ENCODE measurements around the gene NOL8.

Gene NOL8

GRCh38 chr9:92315456-92315855 is 9.7 kb downstream of the NOL8 start:
- Histone ChIP-seq H3K27me3 (ENCODE audit: insufficient read depth, low read length, poor library complexity) (no peaks in the 10 kb centered on the region), H2AFZ (ENCODE audit: low read depth, low read length) (no peak overlapping the region), H4K20me1 (ENCODE audit: insufficient read depth, low read length) (no peaks in the 10 kb centered on the region), H3K9ac (ENCODE audit: low read depth, low read length) (no peak overlapping the region), H3K4me1 (ENCODE audit: insufficient read depth, low read length) (no peaks in the 10 kb centered on the region), H3K27ac (ENCODE audit: low read length) (no peak overlapping the region), H3K4me3 (ENCODE audit: low read depth in 1 of 2, low read length in 2 of 2) (no peak overlapping the region), H3K9me3 (ENCODE audit: insufficient read depth, low read length, severe bottlenecking) (no peaks in the 10 kb centered on the region), H3K79me2 (ENCODE audit: insufficient read depth, low read length) (peaks cover 6% of the 10 kb centered on the region; the same call in 1 of the 2 replicates), H3K36me3 (ENCODE audit: insufficient read depth, low read length) (peaks cover 55% of the 10 kb centered on the region), H3K4me2 (ENCODE audit: insufficient read depth, low read length) (no peak overlapping the region)
- ATAC-seq (ENCODE audit: insufficient read depth, low read depth) (no peak), DNase-seq (no peak)
- TF ChIP-seq EZH2 (IDR thresholded peaks at IDR 0.05; ENCODE audit: borderline replicate concordance, low read depth, low read length, severe bottlenecking) (no peak), CTCF (IDR thresholded peaks at IDR 0.05; ENCODE audit: borderline replicate concordance, extremely low read depth, low read length, poor library complexity, severe bottlenecking) (no peak)

GRCh38 chr9:92313624-92314012 is 11.5 kb downstream of the NOL8 start:
- no peaks in the 10 kb centered on the region for H3K9me3 ChIP-seq (ENCODE audit: insufficient read depth, low read length, severe bottlenecking)
- no peak overlapping the region for H3K9ac ChIP-seq (ENCODE audit: low read depth, low read length)
- ATAC-seq (ENCODE audit: insufficient read depth, low read depth) (no peak), DNase-seq (no peak)
- TF ChIP-seq EZH2 (IDR thresholded peaks at IDR 0.05; ENCODE audit: borderline replicate concordance, low read depth, low read length, severe bottlenecking), result no peak
- TF ChIP-seq CTCF (IDR thresholded peaks at IDR 0.05; ENCODE audit: borderline replicate concordance, extremely low read depth, low read length, poor library complexity, severe bottlenecking), result no peak
- no peaks in the 10 kb centered on the region for H4K20me1 ChIP-seq (ENCODE audit: insufficient read depth, low read length)
- no peaks in the 10 kb centered on the region for H3K4me1 ChIP-seq (ENCODE audit: insufficient read depth, low read length)
- no peak overlapping the region for H3K4me3 ChIP-seq (ENCODE audit: low read depth in 1 of 2, low read length in 2 of 2)
- H3K4me2 ChIP-seq (ENCODE audit: insufficient read depth, low read length), result no peak overlapping the region
- H2AFZ ChIP-seq (ENCODE audit: low read depth, low read length), result no peak overlapping the region
- H3K36me3 ChIP-seq (ENCODE audit: insufficient read depth, low read length), result peaks cover 61% of the 10 kb centered on the region
- H3K79me2 ChIP-seq (ENCODE audit: insufficient read depth, low read length), result peaks cover 6% of the 10 kb centered on the region; the same call in 1 of the 2 replicates
- H3K27ac ChIP-seq (ENCODE audit: low read length), result no peak overlapping the region
- H3K27me3 ChIP-seq (ENCODE audit: insufficient read depth, low read length, poor library complexity), result no peaks in the 10 kb centered on the region

GRCh38 chr9:92312887-92313623 is 12.1 kb downstream of the NOL8 start:
- no peak overlapping the region for H3K27ac ChIP-seq (ENCODE audit: low read length)
- TF ChIP-seq EZH2 (IDR thresholded peaks at IDR 0.05; ENCODE audit: borderline replicate concordance, low read depth, low read length, severe bottlenecking) (no peak), CTCF (IDR thresholded peaks at IDR 0.05; ENCODE audit: borderline replicate concordance, extremely low read depth, low read length, poor library complexity, severe bottlenecking) (no peak)
- no peak overlapping the region for H3K9ac ChIP-seq (ENCODE audit: low read depth, low read length)
- H3K79me2 ChIP-seq (ENCODE audit: insufficient read depth, low read length), result peaks cover 6% of the 10 kb centered on the region; the same call in 1 of the 2 replicates
- no peak for DNase-seq
- no peaks in the 10 kb centered on the region for H4K20me1 ChIP-seq (ENCODE audit: insufficient read depth, low read length)
- H3K9me3 ChIP-seq (ENCODE audit: insufficient read depth, low read length, severe bottlenecking), result no peaks in the 10 kb centered on the region
- no peaks in the 10 kb centered on the region for H3K4me1 ChIP-seq (ENCODE audit: insufficient read depth, low read length)
- no peak overlapping the region for H3K4me2 ChIP-seq (ENCODE audit: insufficient read depth, low read length)
- H3K36me3 ChIP-seq (ENCODE audit: insufficient read depth, low read length), result peaks cover 62% of the 10 kb centered on the region
- H3K4me3 ChIP-seq (ENCODE audit: low read depth in 1 of 2, low read length in 2 of 2), result no peak overlapping the region
- H3K27me3 ChIP-seq (ENCODE audit: insufficient read depth, low read length, poor library complexity), result no peaks in the 10 kb centered on the region
- H2AFZ ChIP-seq (ENCODE audit: low read depth, low read length), result no peak overlapping the region
- no peak for ATAC-seq (ENCODE audit: insufficient read depth, low read depth)

Measured in DND-41 (cell line).